Tibial nerve (tissue), 4 donors: Measurements from ENCODE around the gene MARK4.
"Not testable (repeated sequence)": the region's sequence is repeated elsewhere in the genome, so short reads cannot be mapped to it uniquely, and the experiment has no call there.

Experiments used
- CTCF ChIP-seq, 5 experiments: fragments of 200-600 bp in 3 of 5; fragments of 450-650 bp in 2 of 5; sonication (generic) in 3 of 5; IDR thresholded peaks; one replicate each; pipeline ENCODE4 v1.5.1; 2016 to 2019; ENCODE audit warnings: antibody characterized with exemption in 5 of 5, mild to moderate bottlenecking in 3 of 5, moderate library complexity in 2 of 5
- EP300 ChIP-seq, 2 donors: sonication (generic); formaldehyde crosslinking; IDR thresholded peaks; one replicate each; pipeline ENCODE4 v1.6.1; 2017; ENCODE audit warnings: antibody characterized with exemption in 2 of 2, mild to moderate bottlenecking in 1 of 2
- POLR2A ChIP-seq, 2 donors: fragments of 450-650 bp; IDR thresholded peaks; one replicate each; pipeline ENCODE4 v1.6.1; 2017; ENCODE audit warnings: antibody characterized with exemption in 2 of 2, mild to moderate bottlenecking in 2 of 2, moderate library complexity in 2 of 2

GRCh38 chr19:45334881-45335280 lies 83.8 kb downstream of the MARK4 start:
- TF ChIP-seq EP300, POLR2A, CTCF (IDR thresholded peaks at IDR 0.05): not testable (repeated sequence)
